ENCODE data around the gene TF.

The TF gene

GRCh38 chr3:133825969-133826727 is 80.0 kb downstream of the TF start:
- no peak overlapping the region for H3K4me3 ChIP-seq (ENCODE audit: low read length)
- no peak for TF ChIP-seq ZNF274 (IDR thresholded peaks at IDR 0.05; ENCODE audit: low read depth, low read length)

- TF ChIP-seq ZNF274 (IDR thresholded peaks at IDR 0.05; ENCODE audit: low read depth, low read length): no peak
- H3K4me3 ChIP-seq (ENCODE audit: low read length): no peak overlapping the region
Measured at GRCh38 chr3:133827136-133827535, 80.9 kb downstream of the TF start.

GRCh38 chr3:133827684-133828083 is 81.5 kb downstream of the TF start:
- TF ChIP-seq ZNF274 (IDR thresholded peaks at IDR 0.05; ENCODE audit: low read depth, low read length): no peak
- no peak overlapping the region for H3K4me3 ChIP-seq (ENCODE audit: low read length)

- H3K4me3 ChIP-seq (ENCODE audit: low read length): no peak overlapping the region
- no peak for TF ChIP-seq ZNF274 (IDR thresholded peaks at IDR 0.05; ENCODE audit: low read depth, low read length)
Measured at GRCh38 chr3:133828576-133829309, 82.5 kb downstream of the TF start.

GRCh38 chr3:133829310-133829707 is 83.1 kb downstream of the TF start:
- H3K4me3 ChIP-seq (ENCODE audit: low read length): no peak overlapping the region
- TF ChIP-seq ZNF274 (IDR thresholded peaks at IDR 0.05; ENCODE audit: low read depth, low read length): no peak

GRCh38 chr3:133830071-133830470 is 83.9 kb downstream of the TF start:
- no peak for TF ChIP-seq ZNF274 (IDR thresholded peaks at IDR 0.05; ENCODE audit: low read depth, low read length)

GRCh38 chr3:133831966-133832801 is 86.0 kb downstream of the TF start:
- no peak for TF ChIP-seq ZNF274 (IDR thresholded peaks at IDR 0.05; ENCODE audit: low read depth, low read length)
- no peak overlapping the region for H3K4me3 ChIP-seq (ENCODE audit: low read length)

More at GRCh38 chr3:133830071-133830470, 83.9 kb downstream of the TF start:
- no peak overlapping the region for H3K4me3 ChIP-seq (ENCODE audit: low read length)

GRCh38 chr3:133832802-133833144 is 86.6 kb downstream of the TF start:
- TF ChIP-seq ZNF274 (IDR thresholded peaks at IDR 0.05; ENCODE audit: low read depth, low read length): no peak
- H3K4me3 ChIP-seq (ENCODE audit: low read length): no peak overlapping the region

GRCh38 chr3:133833267-133833666 is 87.1 kb downstream of the TF start:
- TF ChIP-seq ZNF274 (IDR thresholded peaks at IDR 0.05; ENCODE audit: low read depth, low read length): no peak
- H3K4me3 ChIP-seq (ENCODE audit: low read length): no peak overlapping the region

- no peak overlapping the region for H3K4me3 ChIP-seq (ENCODE audit: low read length)
- TF ChIP-seq ZNF274 (IDR thresholded peaks at IDR 0.05; ENCODE audit: low read depth, low read length): no peak
Measured at GRCh38 chr3:133833880-133834620, 87.9 kb downstream of the TF start.

- no peak overlapping the region for H3K4me3 ChIP-seq (ENCODE audit: low read length)
- no peak for TF ChIP-seq ZNF274 (IDR thresholded peaks at IDR 0.05; ENCODE audit: low read depth, low read length)
Measured at GRCh38 chr3:133834621-133835417, 88.6 kb downstream of the TF start.

GRCh38 chr3:133835418-133835743 is 89.2 kb downstream of the TF start:
- TF ChIP-seq ZNF274 (IDR thresholded peaks at IDR 0.05; ENCODE audit: low read depth, low read length): no peak
- H3K4me3 ChIP-seq (ENCODE audit: low read length): no peak overlapping the region

GRCh38 chr3:133835961-133836360 is 89.8 kb downstream of the TF start:
- H3K4me3 ChIP-seq (ENCODE audit: low read length): no peak overlapping the region
- no peak for TF ChIP-seq ZNF274 (IDR thresholded peaks at IDR 0.05; ENCODE audit: low read depth, low read length)

All from GM08714 (cell line).